T-helper 17 cell (primary cell): Measurements from ENCODE around the gene EML6. TPM values are rescaled to one million over a fixed set of nuclear protein-coding genes. Genes with fewer than 3 reads are reported as not detected.

Experiments used
- ATAC-seq: fragments of 150-1000 bp; cut with Tn5 transposase; 2 replicates; pipeline ENCODE4 v1.10.0; 2021; ENCODE audit warnings: mild to moderate bottlenecking, moderate library complexity
- DNase-seq, 3 donors: peaks; one replicate each; pipeline versions ENCODE4 v3.0.0 to v3.0.0-alpha.2; 2020 to 2021
- H3K9me3 ChIP-seq: one replicate; pipeline ENCODE4 v1.7.0; 2013; ENCODE audit warnings: low read length, mild to moderate bottlenecking; ENCODE audit not compliant: control insufficient read depth, poor library complexity, severe bottlenecking
- H3K27ac Mint-ChIP-seq: one replicate; pipeline ENCODE4 v1.8.0; 2022; ENCODE audit warnings: mild to moderate bottlenecking, moderate library complexity, mixed read lengths
- H3K27me3 Mint-ChIP-seq: one replicate; pipeline ENCODE4 v1.8.0; 2022; ENCODE audit warnings: mixed read lengths
- H3K36me3 Mint-ChIP-seq: one replicate; pipeline ENCODE4 v1.8.0; 2022; ENCODE audit warnings: low read depth, mixed read lengths
- H3K4me1 Mint-ChIP-seq: one replicate; pipeline ENCODE4 v1.8.0; 2022; ENCODE audit warnings: mild to moderate bottlenecking, mixed read lengths
- H3K4me3 Mint-ChIP-seq: one replicate; pipeline ENCODE4 v1.8.0; 2022; ENCODE audit warnings: mild to moderate bottlenecking, moderate library complexity, mixed read lengths
- total RNA-seq, 4 donors: library from RNA in 2 of 4; stranded (reverse) in 2 of 4; gene quantifications; one replicate each; pipeline ENCODE4 v1.2.3 and lab custom pipeline; 2022 to 2026

EML6 gene
- total RNA-seq, 2 donors from 2014 or later, result 2.2 to 4.0 TPM

DNA sequence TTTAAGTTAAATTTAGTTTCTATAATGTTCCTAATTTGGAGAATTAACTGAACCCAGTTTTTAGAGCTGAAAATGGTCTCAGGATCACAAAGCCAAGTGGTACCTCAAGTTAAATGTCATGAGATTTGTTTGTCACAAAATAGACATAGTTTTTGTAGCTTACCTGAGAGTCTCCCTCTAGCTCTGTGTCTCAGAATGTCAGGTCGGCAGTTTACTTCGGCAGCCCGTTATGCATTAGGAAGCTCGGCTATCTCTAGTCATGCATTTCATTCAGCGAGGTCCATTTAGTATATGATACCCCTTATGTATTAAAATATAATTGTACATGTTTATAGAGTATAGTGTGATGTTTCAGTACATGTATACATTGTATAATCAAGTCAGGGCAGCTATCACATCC lies 155.6 kb downstream of the EML6 start:
- Mint-ChIP-seq H3K27me3 (peaks cover 5% of the 10 kb centered on the region), H3K4me1 (no peaks in the 10 kb centered on the region), H3K36me3 (no peaks in the 10 kb centered on the region), H3K4me3 (no peak overlapping the region), H3K27ac (no peak overlapping the region)
- no peak for ATAC-seq
- no peaks in the 10 kb centered on the region for H3K9me3 ChIP-seq
- no peak for DNase-seq

DNA sequence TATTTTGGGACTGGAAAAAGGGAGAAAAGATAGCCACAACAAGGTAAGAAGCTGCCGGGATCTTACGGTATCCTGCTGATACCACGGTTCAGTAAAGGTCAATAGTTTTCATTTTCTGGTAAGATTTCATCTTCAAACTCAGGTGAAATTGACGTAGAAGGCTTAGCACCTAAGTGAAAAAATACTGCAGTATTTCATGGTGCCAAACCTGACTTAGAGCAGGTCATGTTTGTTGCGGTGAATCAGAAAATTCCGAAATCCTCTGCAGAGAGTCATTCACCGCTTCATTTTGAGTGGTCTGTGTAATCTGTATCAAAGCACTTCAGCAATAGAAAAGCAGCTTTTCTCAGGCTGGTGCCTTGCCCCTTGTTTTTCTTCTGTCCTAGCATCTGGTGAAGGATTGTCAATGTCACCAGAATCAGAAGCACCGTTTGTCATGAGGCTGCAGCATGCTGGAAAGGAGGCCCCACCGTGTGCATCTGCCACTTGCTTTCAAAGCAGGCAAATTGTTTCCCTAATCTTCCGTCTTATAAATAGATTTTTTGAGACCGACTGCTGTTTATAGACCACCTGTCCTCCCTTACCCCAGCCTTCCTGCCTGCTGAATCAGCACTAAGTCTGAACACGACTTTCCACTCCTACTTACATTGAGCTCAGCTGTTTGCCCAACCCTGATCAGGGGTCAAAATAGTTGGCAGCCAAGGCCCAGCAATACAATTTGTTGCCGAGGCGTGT lies 156.3 kb downstream of the EML6 start:
- no peak overlapping the region for H3K4me3 Mint-ChIP-seq
- DNase-seq, result no peak
- no peaks in the 10 kb centered on the region for H3K4me1 Mint-ChIP-seq
- no peaks in the 10 kb centered on the region for H3K36me3 Mint-ChIP-seq
- H3K27ac Mint-ChIP-seq, result no peak overlapping the region
- H3K27me3 Mint-ChIP-seq, result peaks cover 5% of the 10 kb centered on the region
- H3K9me3 ChIP-seq, result no peaks in the 10 kb centered on the region
- ATAC-seq, result no peak

DNA sequence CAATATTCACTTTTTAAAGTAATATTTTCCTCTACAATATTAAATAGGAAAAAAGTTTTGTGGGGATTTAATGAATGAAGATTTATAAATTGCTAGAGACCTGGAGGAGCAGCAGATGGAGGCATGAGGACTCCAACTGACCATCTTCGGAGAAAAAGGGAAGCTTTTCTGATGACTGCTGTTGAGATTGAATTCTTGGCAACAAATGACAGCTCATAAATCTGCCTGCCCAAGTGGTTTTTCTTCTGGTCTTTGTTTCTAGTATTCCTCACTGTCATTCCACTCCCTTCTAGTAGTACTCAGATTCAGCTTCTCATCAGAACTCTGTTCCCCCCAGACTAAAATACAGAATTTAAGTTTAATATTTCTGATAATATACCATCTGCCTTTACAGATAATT lies 157.0 kb downstream of the EML6 start:
- ATAC-seq (no peak), DNase-seq (no peak)
- Mint-ChIP-seq H3K4me1 (no peaks in the 10 kb centered on the region), H3K27me3 (peaks cover 5% of the 10 kb centered on the region), H3K36me3 (no peaks in the 10 kb centered on the region), H3K27ac (no peak overlapping the region), H3K4me3 (no peak overlapping the region)
- no peaks in the 10 kb centered on the region for H3K9me3 ChIP-seq

DNA sequence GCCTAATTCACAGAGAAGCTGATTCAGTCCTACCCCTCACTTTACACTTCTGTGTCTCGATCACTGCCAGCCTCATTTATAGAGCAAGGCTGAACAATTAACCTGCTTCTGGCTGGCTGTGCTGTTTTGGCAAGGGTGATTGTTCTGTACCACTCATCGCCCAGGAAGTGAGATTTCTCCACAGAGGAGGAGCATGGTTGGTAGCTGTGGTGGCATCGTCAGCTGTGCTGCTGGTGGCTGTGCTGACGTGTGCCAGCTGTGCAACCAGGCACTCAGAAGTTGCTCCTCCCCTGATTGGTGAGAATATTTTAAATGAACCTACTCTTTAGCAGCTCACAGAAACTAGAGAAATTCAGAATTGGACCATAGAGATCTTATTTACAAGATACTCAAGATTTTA lies 158.3 kb downstream of the EML6 start:
- ATAC-seq, result peak; percentile 44
- H3K4me3 Mint-ChIP-seq, result no peak overlapping the region

DNA sequence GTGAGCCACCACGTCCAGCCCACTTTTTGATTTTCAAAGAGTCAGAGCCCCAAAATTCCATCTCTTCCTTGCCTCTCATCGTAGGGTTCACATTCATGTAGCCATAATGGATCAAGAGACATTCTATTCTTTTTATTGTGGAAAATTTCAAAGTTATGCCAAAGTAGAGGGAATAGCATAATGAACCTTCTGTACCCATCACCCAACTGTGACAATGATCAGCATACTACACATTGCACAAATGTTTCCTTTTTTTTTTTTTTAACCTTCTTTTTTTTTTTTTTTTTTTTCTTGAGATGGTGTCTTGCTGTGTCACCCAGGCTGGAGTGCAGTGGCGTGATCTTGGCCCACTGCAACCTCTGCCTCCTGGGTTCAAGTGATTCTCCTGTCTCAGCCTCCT lies 162.4 kb downstream of the EML6 start:
- Mint-ChIP-seq H3K27ac (no peak overlapping the region), H3K27me3 (peaks cover 6% of the 10 kb centered on the region), H3K36me3 (no peaks in the 10 kb centered on the region)

More for the DNA sequence above, 158.3 kb downstream of the EML6 start:
- no peaks in the 10 kb centered on the region for H3K9me3 ChIP-seq
- Mint-ChIP-seq H3K27ac (no peak overlapping the region), H3K4me1 (no peaks in the 10 kb centered on the region), H3K27me3 (peaks cover 5% of the 10 kb centered on the region), H3K36me3 (no peaks in the 10 kb centered on the region)
- no peak for DNase-seq

DNA sequence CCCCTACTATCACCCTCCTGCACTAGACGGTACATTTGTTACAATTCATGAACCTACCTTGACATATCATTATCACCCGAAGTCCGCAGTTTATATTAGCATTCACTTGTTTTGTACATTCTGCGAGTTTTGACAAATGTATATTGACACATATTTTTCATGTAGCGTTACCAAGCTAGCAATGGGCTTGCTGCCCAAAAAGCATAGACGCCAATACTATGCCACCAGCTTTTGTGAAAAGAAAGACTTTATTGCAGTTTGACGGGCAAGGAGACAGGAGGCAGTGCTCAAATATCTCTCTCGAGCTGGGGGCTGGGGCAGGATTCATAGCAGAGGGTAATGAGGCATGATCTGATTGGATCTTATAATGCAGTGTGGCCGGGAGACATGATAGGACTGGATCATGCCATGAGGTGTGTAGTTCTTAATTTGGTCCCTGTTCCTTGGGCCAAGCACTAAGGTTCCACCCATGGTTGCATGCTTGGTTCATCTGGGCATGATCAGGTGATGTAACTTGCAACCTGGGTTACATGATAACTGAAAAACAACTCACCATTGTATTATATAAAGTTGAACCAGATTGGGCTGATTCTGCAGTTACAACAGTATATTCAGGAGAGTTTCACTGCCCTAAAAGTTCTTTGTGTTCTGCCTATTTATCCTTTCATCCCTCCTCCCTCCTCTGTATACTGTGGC lies 164.5 kb downstream of the EML6 start:
- Mint-ChIP-seq H3K4me3 (no peak overlapping the region), H3K36me3 (no peaks in the 10 kb centered on the region), H3K4me1 (no peaks in the 10 kb centered on the region), H3K27ac (no peak overlapping the region), H3K27me3 (peaks cover 6% of the 10 kb centered on the region)
- H3K9me3 ChIP-seq, result no peaks in the 10 kb centered on the region
- ATAC-seq, result no peak
- DNase-seq, result no peak

More for the DNA sequence above, 162.4 kb downstream of the EML6 start:
- Mint-ChIP-seq H3K4me1 (no peaks in the 10 kb centered on the region), H3K4me3 (no peak overlapping the region)
- H3K9me3 ChIP-seq, result no peaks in the 10 kb centered on the region
- DNase-seq (no peak), ATAC-seq (no peak)

DNA sequence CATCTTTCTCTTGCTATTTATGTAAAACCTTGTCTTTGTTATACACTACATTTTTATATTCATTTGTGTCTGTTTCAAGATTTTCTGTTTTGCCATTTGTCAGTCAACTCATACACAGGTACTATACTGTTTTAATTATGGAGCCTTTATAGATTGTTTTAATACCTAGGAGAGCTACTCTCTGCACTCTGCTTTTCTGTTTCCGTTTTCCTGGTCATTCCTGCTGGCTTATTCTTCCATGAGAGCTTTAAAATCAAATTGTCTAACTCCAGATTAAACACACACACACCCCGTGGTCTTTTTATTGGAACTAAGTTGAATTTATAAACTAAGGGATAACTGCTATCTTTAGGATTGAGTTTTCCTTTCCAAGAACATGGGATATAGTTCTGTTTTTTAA lies 165.6 kb downstream of the EML6 start:
- H3K27ac Mint-ChIP-seq, result no peak overlapping the region
- DNase-seq, result no peak
- H3K27me3 Mint-ChIP-seq, result peaks cover 6% of the 10 kb centered on the region
- no peak for ATAC-seq
- no peaks in the 10 kb centered on the region for H3K36me3 Mint-ChIP-seq
- no peaks in the 10 kb centered on the region for H3K4me1 Mint-ChIP-seq
- no peaks in the 10 kb centered on the region for H3K9me3 ChIP-seq
- H3K4me3 Mint-ChIP-seq, result no peak overlapping the region

DNA sequence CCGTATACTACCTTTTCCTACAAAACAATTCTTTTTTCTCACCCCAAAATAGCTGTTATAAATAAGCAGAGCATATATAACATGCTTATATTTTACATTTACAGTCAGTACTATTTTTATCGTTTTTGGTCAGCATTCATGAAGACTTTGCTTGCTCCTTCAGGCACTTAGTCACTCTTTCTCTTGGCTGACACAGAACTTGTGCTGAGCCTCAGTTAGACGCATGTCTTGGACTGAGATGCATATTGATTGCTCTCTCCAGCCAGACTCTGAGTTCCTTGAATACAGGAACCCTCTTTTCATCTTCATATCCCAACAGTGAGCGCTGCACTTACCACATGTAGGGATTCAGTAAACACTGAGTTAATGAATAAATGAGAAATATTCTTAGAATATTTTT lies 168.4 kb downstream of the EML6 start:
- H3K4me3 Mint-ChIP-seq, result no peak overlapping the region
- no peak for DNase-seq
- no peak for ATAC-seq
- H3K36me3 Mint-ChIP-seq, result no peaks in the 10 kb centered on the region
- H3K9me3 ChIP-seq, result no peaks in the 10 kb centered on the region
- H3K27ac Mint-ChIP-seq, result no peak overlapping the region
- H3K27me3 Mint-ChIP-seq, result peaks cover 6% of the 10 kb centered on the region
- H3K4me1 Mint-ChIP-seq, result no peaks in the 10 kb centered on the region

DNA sequence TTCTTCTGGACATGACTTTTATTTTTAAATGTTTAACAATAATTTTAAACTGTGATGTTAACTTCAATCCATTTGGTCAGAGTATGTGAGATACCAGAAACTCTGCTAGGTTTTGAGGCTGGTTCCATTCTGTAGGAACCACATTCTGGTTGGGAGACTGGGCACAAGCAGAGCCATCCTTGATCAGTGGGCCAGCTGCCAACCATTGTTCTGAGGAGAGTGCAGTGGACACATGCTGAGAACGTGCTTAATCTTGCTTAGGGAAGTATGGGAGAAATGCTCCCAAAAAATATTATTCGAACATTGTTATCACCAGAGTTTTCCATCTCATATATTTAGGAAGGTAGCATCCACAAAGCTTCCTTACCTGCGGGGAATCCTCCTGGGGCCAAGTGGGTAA lies 171.0 kb downstream of the EML6 start:
- H3K27ac Mint-ChIP-seq, result no peak overlapping the region
- ATAC-seq, result no peak
- peaks cover 9% of the 10 kb centered on the region for H3K4me1 Mint-ChIP-seq
- no peak for DNase-seq
- peaks cover 3% of the 10 kb centered on the region for H3K36me3 Mint-ChIP-seq
- peaks cover 6% of the 10 kb centered on the region for H3K27me3 Mint-ChIP-seq
- H3K9me3 ChIP-seq, result no peaks in the 10 kb centered on the region
- no peak overlapping the region for H3K4me3 Mint-ChIP-seq

DNA sequence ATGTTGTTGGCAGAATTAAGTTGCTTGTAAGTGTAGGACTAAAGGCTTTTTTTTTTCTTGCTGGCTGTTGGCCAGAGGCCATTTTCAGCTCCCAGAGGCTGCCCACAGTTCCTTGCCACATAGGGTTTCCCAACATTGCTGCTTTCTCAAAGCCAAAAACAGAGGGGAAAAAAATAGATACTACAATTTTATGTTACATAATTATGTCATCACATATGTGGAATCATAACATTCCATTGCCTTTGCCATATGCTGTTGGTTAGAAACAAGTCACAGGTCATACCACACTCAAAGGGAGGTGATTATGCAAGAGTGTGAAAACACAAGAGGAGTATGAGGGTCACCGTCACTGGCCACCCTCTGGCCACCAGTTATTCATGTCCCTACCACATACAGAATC lies 172.3 kb downstream of the EML6 start:
- Mint-ChIP-seq H3K36me3 (peaks cover 3% of the 10 kb centered on the region), H3K4me3 (no peak overlapping the region), H3K27me3 (peaks cover 6% of the 10 kb centered on the region), H3K4me1 (peaks cover 9% of the 10 kb centered on the region), H3K27ac (no peak overlapping the region)
- no peak for DNase-seq
- H3K9me3 ChIP-seq, result no peaks in the 10 kb centered on the region
- no peak for ATAC-seq

DNA sequence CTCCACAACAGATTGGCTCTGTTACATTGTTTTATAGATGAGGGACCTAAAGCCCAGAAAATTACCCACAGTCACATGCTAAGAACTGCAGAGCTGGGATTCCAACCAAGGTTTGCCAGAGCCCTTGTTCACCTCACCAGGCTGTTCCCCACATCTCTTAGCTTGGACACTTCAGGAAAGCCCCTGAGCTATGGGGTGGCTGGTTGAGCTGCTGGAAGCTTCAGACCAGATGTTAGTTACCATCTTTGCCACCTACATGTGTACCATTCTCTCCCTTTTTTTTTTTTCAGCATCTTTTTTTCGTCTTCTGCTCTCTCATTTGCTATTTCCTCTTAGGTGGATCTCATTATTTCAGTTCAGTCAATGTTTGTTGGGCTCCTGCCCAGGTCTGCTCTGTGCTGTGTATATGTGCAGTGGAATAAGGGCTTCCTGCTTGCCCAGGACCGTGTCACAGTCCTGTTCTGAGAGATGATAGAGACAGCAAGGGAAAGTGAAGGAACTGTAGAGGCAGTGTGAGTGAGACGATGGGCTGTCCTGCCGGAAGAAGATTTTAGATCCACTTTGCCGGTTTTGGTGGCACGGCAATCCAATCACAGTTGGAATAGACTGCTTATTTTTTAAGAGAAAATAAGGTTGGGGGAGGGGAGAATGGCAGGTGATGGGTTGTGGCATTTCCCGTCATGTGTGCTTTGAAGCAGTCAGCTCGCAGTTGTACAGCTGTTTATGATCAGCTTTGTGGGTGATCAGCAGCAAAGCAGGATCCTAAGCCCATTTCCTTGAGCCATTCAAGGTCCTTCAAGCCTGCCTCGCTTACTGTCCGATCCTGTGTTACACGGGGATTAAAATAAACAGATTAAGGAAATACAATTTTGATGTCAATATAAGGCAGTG lies 174.2 kb downstream of the EML6 start:
- DNase-seq (no peak), ATAC-seq (peak; percentile 62)
- Mint-ChIP-seq H3K27ac (peak overlapping the region; percentile 91), H3K27me3 (peaks cover 6% of the 10 kb centered on the region), H3K36me3 (peaks cover 3% of the 10 kb centered on the region), H3K4me3 (peak overlapping the region; percentile 82), H3K4me1 (peaks cover 9% of the 10 kb centered on the region)
- H3K9me3 ChIP-seq, result no peaks in the 10 kb centered on the region

DNA sequence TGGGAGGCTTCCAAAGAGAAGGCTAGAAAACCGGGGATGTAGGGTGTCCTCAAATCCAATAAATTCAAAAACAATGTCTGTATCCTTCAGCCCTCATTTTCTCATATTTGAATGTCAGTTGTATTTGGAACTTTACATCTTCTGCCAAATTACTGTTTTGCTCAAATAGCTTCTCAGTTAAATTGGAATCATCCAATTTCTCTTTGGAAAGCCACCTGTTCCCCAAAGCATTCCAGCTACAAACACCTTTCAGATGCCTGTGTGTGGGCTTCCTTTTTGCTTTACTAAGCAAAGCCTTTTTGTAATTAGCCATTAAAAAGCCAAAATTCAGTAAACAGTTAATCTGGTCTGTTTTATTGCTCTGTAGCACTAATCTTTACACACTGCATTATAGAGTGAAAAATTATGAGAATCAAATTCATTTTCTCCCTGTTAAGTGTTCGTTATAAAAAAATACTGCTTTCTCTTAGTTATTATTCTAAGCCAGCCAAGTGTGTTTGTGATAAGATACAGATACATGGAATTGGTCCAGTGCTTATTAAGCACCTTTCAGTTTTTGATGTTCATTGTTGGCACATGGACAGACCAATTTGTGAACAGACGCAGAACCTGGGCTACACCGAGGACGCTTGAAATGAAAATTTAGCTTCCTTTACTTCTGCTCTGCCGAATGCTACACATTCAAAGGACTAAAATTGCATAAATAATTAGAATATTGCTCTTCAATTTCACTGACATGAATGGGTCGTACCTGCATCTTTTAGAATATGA lies 175.2 kb downstream of the EML6 start:
- H3K4me1 Mint-ChIP-seq, result peaks cover 12% of the 10 kb centered on the region
- peak overlapping the region; percentile 91 for H3K27ac Mint-ChIP-seq
- H3K36me3 Mint-ChIP-seq, result peaks cover 3% of the 10 kb centered on the region
- peaks cover 6% of the 10 kb centered on the region for H3K27me3 Mint-ChIP-seq
- peak overlapping the region; percentile 82 for H3K4me3 Mint-ChIP-seq
- ATAC-seq (no peak), DNase-seq (no peak)
- H3K9me3 ChIP-seq, result no peaks in the 10 kb centered on the region
